Measurements from ENCODE around the gene GET4. TPM values are rescaled to one million over a fixed set of nuclear protein-coding genes. Genes with fewer than 3 reads are reported as not detected.
"Not testable (repeated sequence)": the region's sequence is repeated elsewhere in the genome, so short reads cannot be mapped to it uniquely, and the experiment has no call there.

GET4 gene
- total RNA-seq, 1 experiment from 2014 or later, result 96.7 TPM

GRCh38 chr7:844514-844913 lies 31.8 kb upstream of the GET4 start:
- no peaks in the 10 kb centered on the region for H3K4me1 ChIP-seq (ENCODE audit: insufficient read depth, low read length)
- POLR2A ChIA-PET (ENCODE audit: unreplicated experiment), result no interaction called here
- TF ChIP-seq EZH2 (IDR thresholded peaks at IDR 0.05; ENCODE audit: low read length, unreplicated experiment), result no peak
- TF ChIP-seq CTCF (conservative IDR thresholded peaks at IDR 0.05; ENCODE audit: low read depth, low read length), result no peak
- TF ChIP-seq EZH2phosphoT487 (IDR thresholded peaks at IDR 0.05; ENCODE audit: borderline replicate concordance, low read length), result no peak
- no peak overlapping the region for H3K4me2 ChIP-seq (ENCODE audit: low read length)
- H3K9me3 ChIP-seq (ENCODE audit: low read length), result no peaks in the 10 kb centered on the region
- ATAC-seq, result no peak
- H3K9me2 ChIP-seq (replicated peaks; ENCODE audit: low read length), result no peaks in the 10 kb centered on the region
- H3F3A ChIP-seq (ENCODE audit: low read length, unreplicated experiment), result no peaks in the 10 kb centered on the region
- peaks cover 37% of the 10 kb centered on the region; the same call in 1 of the 2 replicates for H3K36me3 ChIP-seq (ENCODE audit: low read depth, low read length)
- DNase-seq, result no peak
- no peak overlapping the region for H3K27ac ChIP-seq (ENCODE audit: low read length)
- no peaks in the 10 kb centered on the region for H4K20me1 ChIP-seq (ENCODE audit: low read length)
- no peak overlapping the region for H3K4me3 ChIP-seq (ENCODE audit: low read length)
- BruUV-seq (replicated peaks), result no TSS peak
- H3K27me3 ChIP-seq (ENCODE audit: low read length), result no peaks in the 10 kb centered on the region
- intact Hi-C loops (cut with micrococcal nuclease), result no loop called here
- no peak overlapping the region for H2AFZ ChIP-seq (ENCODE audit: low read length)
- CTCF ChIA-PET, result no interaction called here
- no peak overlapping the region for H3K9ac ChIP-seq (ENCODE audit: low read length)
- H3K79me2 ChIP-seq (ENCODE audit: low read length), result peaks cover 4% of the 10 kb centered on the region; the same call in 1 of the 2 replicates

GRCh38 chr7:845091-845490 lies 31.3 kb upstream of the GET4 start:
- H3K4me2 ChIP-seq (ENCODE audit: low read length), result no peak overlapping the region
- H3K27ac ChIP-seq (ENCODE audit: low read length), result no peak overlapping the region
- ATAC-seq (no peak), DNase-seq (no peak)
- no peak overlapping the region for H3K4me3 ChIP-seq (ENCODE audit: low read length)
- no peaks in the 10 kb centered on the region for H3K9me2 ChIP-seq (replicated peaks; ENCODE audit: low read length)
- no peak overlapping the region for H3K9ac ChIP-seq (ENCODE audit: low read length)
- H2AFZ ChIP-seq (ENCODE audit: low read length), result no peak overlapping the region
- ChIA-PET POLR2A (ENCODE audit: unreplicated experiment) (no interaction called here), CTCF (no interaction called here)
- H3K36me3 ChIP-seq (ENCODE audit: low read depth, low read length), result peaks cover 32% of the 10 kb centered on the region; the same call in 1 of the 2 replicates
- H3F3A ChIP-seq (ENCODE audit: low read length, unreplicated experiment), result no peaks in the 10 kb centered on the region
- no TSS peak for BruUV-seq (replicated peaks)
- H3K9me3 ChIP-seq (ENCODE audit: low read length), result no peaks in the 10 kb centered on the region
- peaks cover 2% of the 10 kb centered on the region; the same call in 1 of the 2 replicates for H3K79me2 ChIP-seq (ENCODE audit: low read length)
- TF ChIP-seq EZH2phosphoT487 (IDR thresholded peaks at IDR 0.05; ENCODE audit: borderline replicate concordance, low read length) (no peak), CTCF (conservative IDR thresholded peaks at IDR 0.05; ENCODE audit: low read depth, low read length) (no peak), EZH2 (IDR thresholded peaks at IDR 0.05; ENCODE audit: low read length, unreplicated experiment) (no peak)
- H3K27me3 ChIP-seq (ENCODE audit: low read length), result no peaks in the 10 kb centered on the region
- no peaks in the 10 kb centered on the region for H4K20me1 ChIP-seq (ENCODE audit: low read length)
- intact Hi-C loops (cut with micrococcal nuclease), result no loop called here
- no peaks in the 10 kb centered on the region for H3K4me1 ChIP-seq (ENCODE audit: insufficient read depth, low read length)

GRCh38 chr7:845731-846130 lies 30.6 kb upstream of the GET4 start:
- intact Hi-C loops (cut with micrococcal nuclease), result no loop called here
- no peak overlapping the region for H3K4me2 ChIP-seq (ENCODE audit: low read length)
- H3K4me3 ChIP-seq (ENCODE audit: low read length), result no peak overlapping the region
- no peaks in the 10 kb centered on the region for H4K20me1 ChIP-seq (ENCODE audit: low read length)
- H3K79me2 ChIP-seq (ENCODE audit: low read length), result no peaks in the 10 kb centered on the region; the same call in 1 of the 2 replicates
- ATAC-seq (no peak), DNase-seq (no peak)
- H3K9ac ChIP-seq (ENCODE audit: low read length), result no peak overlapping the region
- no peak overlapping the region for H3K27ac ChIP-seq (ENCODE audit: low read length)
- H3K27me3 ChIP-seq (ENCODE audit: low read length), result no peaks in the 10 kb centered on the region
- H3K9me2 ChIP-seq (replicated peaks; ENCODE audit: low read length), result no peaks in the 10 kb centered on the region
- no peak overlapping the region for H2AFZ ChIP-seq (ENCODE audit: low read length)
- TF ChIP-seq EZH2 (IDR thresholded peaks at IDR 0.05; ENCODE audit: low read length, unreplicated experiment) (no peak), CTCF (conservative IDR thresholded peaks at IDR 0.05; ENCODE audit: low read depth, low read length) (no peak), EZH2phosphoT487 (IDR thresholded peaks at IDR 0.05; ENCODE audit: borderline replicate concordance, low read length) (no peak)
- H3K4me1 ChIP-seq (ENCODE audit: insufficient read depth, low read length), result no peaks in the 10 kb centered on the region
- H3K9me3 ChIP-seq (ENCODE audit: low read length), result no peaks in the 10 kb centered on the region
- POLR2A ChIA-PET (ENCODE audit: unreplicated experiment), result no interaction called here
- H3K36me3 ChIP-seq (ENCODE audit: low read depth, low read length), result peaks cover 32% of the 10 kb centered on the region; the same call in 1 of the 2 replicates
- CTCF ChIA-PET, result no interaction called here
- no peaks in the 10 kb centered on the region for H3F3A ChIP-seq (ENCODE audit: low read length, unreplicated experiment)
- BruUV-seq (replicated peaks), result no TSS peak

GRCh38 chr7:846958-847650 lies 29.2 kb upstream of the GET4 start:
- CTCF ChIA-PET, result interaction anchor here (0.7 kb wide), 1 partner anchor 15 kb away, joined by 4 read pairs; no protein-coding TSS in a partner anchor
- POLR2A ChIA-PET (ENCODE audit: unreplicated experiment), result interaction anchor here (0.7 kb wide), 1 partner anchor 121 kb away, joined by 8 read pairs; the partner anchor contains the start of gene DNAAF5

More at GRCh38 chr7:846958-847650, 29.2 kb upstream of the GET4 start:
- H3K27ac ChIP-seq (ENCODE audit: low read length); DNase-seq; BruUV-seq (replicated peaks); H3K27me3 ChIP-seq (ENCODE audit: low read length); H3K9ac ChIP-seq (ENCODE audit: low read length); H4K20me1 ChIP-seq (ENCODE audit: low read length); H2AFZ ChIP-seq (ENCODE audit: low read length); H3K79me2 ChIP-seq (ENCODE audit: low read length); H3K4me1 ChIP-seq (ENCODE audit: insufficient read depth, low read length); H3F3A ChIP-seq (ENCODE audit: low read length, unreplicated experiment); H3K4me2 ChIP-seq (ENCODE audit: low read length); intact Hi-C loops (cut with micrococcal nuclease); H3K9me3 ChIP-seq (ENCODE audit: low read length); H3K4me3 ChIP-seq (ENCODE audit: low read length); H3K9me2 ChIP-seq (replicated peaks; ENCODE audit: low read length); ATAC-seq: not testable (repeated sequence)
- peaks cover 40% of the 10 kb centered on the region; the same call in 1 of the 2 replicates for H3K36me3 ChIP-seq (ENCODE audit: low read depth, low read length)
